Posterior vena cava (tissue), 2 donors: ENCODE measurements around the gene GPR35. TPM values are rescaled to one million over a fixed set of nuclear protein-coding genes. Genes with fewer than 3 reads are reported as not detected.
"Not testable (repeated sequence)": the region's sequence is repeated elsewhere in the genome, so short reads cannot be mapped to it uniquely, and the experiment has no call there.

Experiments
- DNase-seq: peaks from one replicate; pipeline ENCODE4 v3.0.0-alpha.2; 2020; ENCODE audit warnings: low spot score
- intact Hi-C, 2 donors: fragments of 100-400 bp; cut with DNase I; formaldehyde crosslinking; loops; one replicate each; pipeline versions ENCODE4 v1.14.1 to v1.14.2; 2022 to 2023
- total RNA-seq, 2 donors: library from RNA; stranded (reverse); fragmentation: NEBNext Ultra II Directional; extraction: Animal tissue kit (Norgen Biotek cat#: 25700); gene quantifications; one replicate each; pipeline ENCODE4 v1.2.1, GENCODE V29; 2021
- donor health status: DM: yes; HTN: yes; CAD: no.
- donor health status: DM: yes; HTN: yes; CAD: no.

GPR35 gene
- total RNA-seq, 2 donors from 2014 or later = 1.2 to 1.8 TPM

- intact Hi-C loops = no loop called here
- no peak for DNase-seq
Measured at GRCh38 chr2:240600451-240600961, 24.8 kb upstream of the GPR35 start.

GRCh38 chr2:240601061-240601830 is 24.0 kb upstream of the GPR35 start:
- DNase-seq = no peak
- intact Hi-C loops = no loop called here

GRCh38 chr2:240601831-240602160 is 23.5 kb upstream of the GPR35 start:
- intact Hi-C loops = no loop called here
- DNase-seq = peak; percentile 79

- DNase-seq = peak; percentile 66
- intact Hi-C loops = no loop called here
Measured at GRCh38 chr2:240602266-240603050, 22.8 kb upstream of the GPR35 start.

GRCh38 chr2:240603081-240603835 is 22.0 kb upstream of the GPR35 start:
- intact Hi-C loops = no loop called here
- no peak for DNase-seq

GRCh38 chr2:240603846-240604245 is 21.4 kb upstream of the GPR35 start:
- DNase-seq = peak; percentile 83

GRCh38 chr2:240604291-240604938 is 20.9 kb upstream of the GPR35 start:
- intact Hi-C loops = no loop called here
- DNase-seq = peak; percentile 89

More at GRCh38 chr2:240603846-240604245, 21.4 kb upstream of the GPR35 start:
- intact Hi-C loops = no loop called here

GRCh38 chr2:240604939-240605716 is 20.2 kb upstream of the GPR35 start:
- peak; percentile 79 for DNase-seq
- intact Hi-C loops = loop anchor here in 1 of 2 donors (5.0 kb wide), 1 partner anchor 837 kb away; no protein-coding TSS in a partner anchor

- intact Hi-C loops = loop anchor here in 1 of 2 donors (5.0 kb wide), 1 partner anchor 836 kb away; no protein-coding TSS in a partner anchor
- peak; percentile 73 for DNase-seq
Measured at GRCh38 chr2:240605867-240606743, 19.2 kb upstream of the GPR35 start.

- DNase-seq = peak; percentile 62
Measured at GRCh38 chr2:240611601-240612210, 13.6 kb upstream of the GPR35 start.

GRCh38 chr2:240613781-240614180 is 11.5 kb upstream of the GPR35 start:
- intact Hi-C loops = no loop called here
- no peak for DNase-seq

More at GRCh38 chr2:240611601-240612210, 13.6 kb upstream of the GPR35 start:
- intact Hi-C loops = no loop called here

GRCh38 chr2:240614391-240614790 is 10.9 kb upstream of the GPR35 start:
- DNase-seq = peak; percentile 47
- intact Hi-C loops = no loop called here

- intact Hi-C loops = no loop called here
- no peak for DNase-seq
Measured at GRCh38 chr2:240615396-240615795, 9.9 kb upstream of the GPR35 start.

GRCh38 chr2:240615820-240616547 is 9.3 kb upstream of the GPR35 start:
- DNase-seq = peak; percentile 61
- intact Hi-C loops = no loop called here

- intact Hi-C loops = not testable (repeated sequence)
- DNase-seq = peak; percentile 20
Measured at GRCh38 chr2:240616860-240617666, 8.2 kb upstream of the GPR35 start.
